ENCODE data around the gene IWS1. TPM values are rescaled to one million over a fixed set of nuclear protein-coding genes. Genes with fewer than 3 reads are reported as not detected.
"Not testable (repeated sequence)": the region's sequence is repeated elsewhere in the genome, so short reads cannot be mapped to it uniquely, and the experiment has no call there.

IWS1 gene
- total RNA-seq, 1 donor from 2014 or later: 48.4 TPM

DNA sequence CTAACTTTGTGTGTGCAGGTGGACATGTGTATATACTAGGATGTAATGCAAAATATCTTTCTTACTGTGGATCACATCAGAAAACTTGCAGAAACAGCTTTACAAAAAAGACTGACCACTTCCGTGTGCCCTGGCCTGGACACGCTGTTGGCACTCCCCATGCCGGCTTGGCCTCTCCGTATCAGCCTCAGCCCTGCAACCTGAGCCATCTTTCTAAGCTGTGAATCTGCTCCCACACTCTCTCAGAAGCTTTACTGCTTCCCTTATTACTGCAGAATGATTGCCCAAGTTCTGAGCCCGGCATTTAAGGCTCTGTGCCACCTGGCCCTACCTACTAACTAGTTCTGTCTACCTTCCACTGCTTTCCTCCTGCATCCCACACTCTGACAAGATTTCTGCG, 47.0 kb upstream of the IWS1 start:
- TF ChIP-seq, protein P1, sequence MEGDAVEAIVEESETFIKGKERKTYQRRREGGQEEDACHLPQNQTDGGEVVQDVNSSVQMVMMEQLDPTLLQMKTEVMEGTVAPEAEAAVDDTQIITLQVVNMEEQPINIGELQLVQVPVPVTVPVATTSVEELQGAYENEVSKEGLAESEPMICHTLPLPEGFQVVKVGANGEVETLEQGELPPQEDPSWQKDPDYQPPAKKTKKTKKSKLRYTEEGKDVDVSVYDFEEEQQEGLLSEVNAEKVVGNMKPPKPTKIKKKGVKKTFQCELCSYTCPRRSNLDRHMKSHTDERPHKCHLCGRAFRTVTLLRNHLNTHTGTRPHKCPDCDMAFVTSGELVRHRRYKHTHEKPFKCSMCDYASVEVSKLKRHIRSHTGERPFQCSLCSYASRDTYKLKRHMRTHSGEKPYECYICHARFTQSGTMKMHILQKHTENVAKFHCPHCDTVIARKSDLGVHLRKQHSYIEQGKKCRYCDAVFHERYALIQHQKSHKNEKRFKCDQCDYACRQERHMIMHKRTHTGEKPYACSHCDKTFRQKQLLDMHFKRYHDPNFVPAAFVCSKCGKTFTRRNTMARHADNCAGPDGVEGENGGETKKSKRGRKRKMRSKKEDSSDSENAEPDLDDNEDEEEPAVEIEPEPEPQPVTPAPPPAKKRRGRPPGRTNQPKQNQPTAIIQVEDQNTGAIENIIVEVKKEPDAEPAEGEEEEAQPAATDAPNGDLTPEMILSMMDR (IDR thresholded peaks at IDR 0.05; ENCODE audit: insufficient read depth, low read length, poor library complexity, severe bottlenecking): no peak
- Histone ChIP-seq H3K36me3 (ENCODE audit: control insufficient read depth, insufficient read depth, low read length) (no peaks in the 10 kb centered on the region), H3K4me3 (ENCODE audit: low read depth, low read length) (no peak overlapping the region), H3K27me3 (ENCODE audit: control insufficient read depth, insufficient read depth, low read length) (no peaks in the 10 kb centered on the region)
- no peak for DNase-seq (ENCODE audit: low read depth)

DNA sequence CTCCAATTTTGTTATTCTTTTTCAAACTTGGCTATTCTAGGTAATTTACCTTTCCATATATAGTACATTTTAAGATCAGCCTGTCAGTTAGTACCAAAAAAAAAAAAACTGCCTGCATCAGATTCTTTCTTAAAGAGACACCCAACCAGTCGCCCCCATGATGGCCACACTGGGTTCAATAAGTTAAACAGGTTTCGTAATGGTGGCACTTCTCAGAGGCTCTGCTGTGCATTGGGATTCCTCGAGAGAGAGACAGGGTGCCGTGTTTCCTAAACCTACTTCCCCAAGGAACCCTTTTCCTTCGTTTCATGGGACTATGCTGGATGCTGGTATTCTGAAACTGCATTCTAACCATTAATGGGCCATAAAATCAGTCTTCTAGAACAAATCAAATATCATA, 46.6 kb upstream of the IWS1 start:
- H3K36me3 ChIP-seq (ENCODE audit: control insufficient read depth, insufficient read depth, low read length): no peaks in the 10 kb centered on the region
- TF ChIP-seq, protein P1 (IDR thresholded peaks at IDR 0.05; ENCODE audit: insufficient read depth, low read length, poor library complexity, severe bottlenecking): no peak

DNA sequence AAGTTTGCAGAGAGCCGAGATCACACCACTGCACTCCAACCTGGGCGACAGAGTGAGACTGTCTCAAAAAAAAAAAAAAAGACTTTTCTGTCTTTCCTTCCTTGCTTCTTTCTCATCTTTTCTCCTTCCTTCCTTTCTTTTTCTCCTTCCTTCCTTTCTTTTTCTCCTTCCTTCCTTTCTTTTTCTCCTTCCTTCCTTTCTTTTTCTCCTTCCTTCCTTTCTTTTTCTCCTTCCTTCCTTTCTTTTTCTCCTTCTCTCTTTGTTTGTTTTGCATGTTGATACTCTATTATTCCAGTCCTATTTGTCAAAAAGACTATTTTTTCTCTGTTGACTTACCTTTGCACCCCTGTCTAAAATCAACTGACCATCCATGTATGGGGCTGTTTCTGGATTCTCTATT, 46.1 kb upstream of the IWS1 start:
- H3K27me3 ChIP-seq (ENCODE audit: control insufficient read depth, insufficient read depth, low read length); H3K36me3 ChIP-seq (ENCODE audit: control insufficient read depth, insufficient read depth, low read length); H3K4me3 ChIP-seq (ENCODE audit: low read depth, low read length); DNase-seq (ENCODE audit: low read depth): not testable (repeated sequence)

More for the DNA sequence above, 46.6 kb upstream of the IWS1 start:
- Histone ChIP-seq H3K4me3 (ENCODE audit: low read depth, low read length) (no peak overlapping the region), H3K27me3 (ENCODE audit: control insufficient read depth, insufficient read depth, low read length) (no peaks in the 10 kb centered on the region)
- no peak for DNase-seq (ENCODE audit: low read depth)

DNA sequence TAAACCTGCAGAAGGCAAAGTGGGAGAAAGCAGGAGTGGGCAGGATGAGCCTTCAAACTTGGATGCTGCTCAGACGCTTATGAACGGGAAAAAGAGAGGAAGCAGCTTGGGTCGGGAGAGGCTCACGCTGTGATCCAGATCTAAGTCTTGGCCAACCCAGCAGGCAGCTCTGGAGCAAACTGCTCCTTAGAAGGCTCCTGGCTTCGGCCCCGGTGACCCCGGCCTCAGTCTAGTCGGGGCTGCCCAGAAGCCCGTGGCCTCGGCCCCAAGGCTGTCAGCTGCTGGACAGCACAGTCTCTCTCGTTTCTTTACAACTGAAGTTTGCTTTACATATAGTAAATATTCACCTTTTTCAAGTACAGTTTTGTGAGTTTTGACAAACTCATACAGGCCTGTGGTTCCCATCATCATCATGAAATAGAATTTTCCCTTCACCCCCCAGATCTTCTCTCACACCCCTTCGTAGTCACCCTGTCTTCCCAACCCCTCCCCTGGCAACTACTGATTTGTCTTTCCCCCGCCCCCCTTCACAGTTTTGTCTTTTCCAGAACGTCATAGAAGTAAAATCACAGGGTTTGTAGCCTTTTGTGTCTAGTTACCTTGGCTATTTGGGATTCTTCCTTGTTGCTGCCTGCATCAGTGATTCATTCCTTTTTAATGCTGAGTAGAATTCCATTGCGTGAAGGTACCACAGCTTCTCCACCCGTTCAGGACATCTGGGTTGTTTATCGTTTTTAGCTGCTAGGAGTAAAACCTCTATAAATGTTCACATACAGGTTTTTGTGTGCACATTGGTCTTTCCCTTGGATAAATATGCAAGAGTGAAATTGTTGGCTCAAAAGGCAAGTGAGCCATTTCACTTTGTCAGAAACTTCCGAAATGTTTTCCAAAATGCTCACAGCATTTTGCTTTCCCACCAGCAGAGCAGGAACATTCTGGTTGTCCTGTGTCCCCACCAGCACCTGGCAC, 44.3 kb upstream of the IWS1 start:
- no peak for DNase-seq (ENCODE audit: low read depth)
- Histone ChIP-seq H3K36me3 (ENCODE audit: control insufficient read depth, insufficient read depth, low read length) (no peaks in the 10 kb centered on the region), H3K27me3 (ENCODE audit: control insufficient read depth, insufficient read depth, low read length) (no peaks in the 10 kb centered on the region), H3K4me3 (ENCODE audit: low read depth, low read length) (no peak overlapping the region)
- TF ChIP-seq, protein P1 (IDR thresholded peaks at IDR 0.05; ENCODE audit: insufficient read depth, low read length, poor library complexity, severe bottlenecking): no peak

DNA sequence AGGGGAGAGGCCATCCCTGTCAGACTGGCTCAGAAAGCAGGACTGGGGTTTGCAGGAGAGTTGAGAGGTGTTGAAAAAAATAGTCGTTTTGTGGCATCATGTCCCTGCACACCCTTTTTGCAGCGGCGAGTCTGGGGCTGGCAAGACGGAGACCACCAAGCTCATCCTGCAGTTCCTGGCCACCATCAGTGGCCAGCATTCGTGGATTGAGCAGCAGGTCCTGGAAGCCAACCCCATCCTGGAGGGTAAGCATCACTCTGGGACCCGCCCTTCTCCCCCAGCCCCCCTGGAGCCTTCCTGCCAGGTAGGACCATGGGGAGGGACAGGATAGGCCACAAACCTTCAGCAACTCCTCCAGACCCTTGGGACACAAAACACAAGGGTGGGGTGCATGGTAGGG, 43.4 kb upstream of the IWS1 start:
- no peaks in the 10 kb centered on the region for H3K27me3 ChIP-seq (ENCODE audit: control insufficient read depth, insufficient read depth, low read length)
- TF ChIP-seq, protein P1 (IDR thresholded peaks at IDR 0.05; ENCODE audit: insufficient read depth, low read length, poor library complexity, severe bottlenecking): no peak
- DNase-seq (ENCODE audit: low read depth): no peak
- H3K36me3 ChIP-seq (ENCODE audit: control insufficient read depth, insufficient read depth, low read length): no peaks in the 10 kb centered on the region
- H3K4me3 ChIP-seq (ENCODE audit: low read depth, low read length): no peak overlapping the region

DNA sequence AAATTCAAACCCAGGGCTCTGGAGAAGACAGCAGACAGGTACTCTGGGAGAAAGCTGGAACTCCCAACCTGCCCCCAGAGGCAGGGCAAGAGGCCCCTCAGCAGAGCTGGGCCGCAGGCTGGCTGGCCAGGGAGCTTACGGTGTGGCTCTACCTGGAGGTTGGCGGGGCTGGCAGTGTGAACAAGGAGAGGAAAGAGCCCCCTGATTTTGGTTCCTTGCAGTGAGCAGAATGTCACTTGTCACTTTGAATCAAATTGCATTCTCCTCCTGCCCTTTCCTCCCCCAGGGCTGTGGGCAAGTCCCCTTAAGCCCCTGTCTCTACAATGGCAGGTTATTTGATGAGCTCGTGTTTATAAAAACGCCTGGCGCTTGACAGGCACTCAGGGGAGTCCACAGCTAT, 41.8 kb upstream of the IWS1 start:
- Histone ChIP-seq H3K4me3 (ENCODE audit: low read depth, low read length) (no peak overlapping the region), H3K27me3 (ENCODE audit: control insufficient read depth, insufficient read depth, low read length) (peaks cover 3% of the 10 kb centered on the region), H3K36me3 (ENCODE audit: control insufficient read depth, insufficient read depth, low read length) (no peaks in the 10 kb centered on the region)
- TF ChIP-seq, protein P1 (IDR thresholded peaks at IDR 0.05; ENCODE audit: insufficient read depth, low read length, poor library complexity, severe bottlenecking): no peak
- DNase-seq (ENCODE audit: low read depth): no peak

All from kidney epithelial cell (primary cell).